Measurements from ENCODE around the gene OGFOD3.

- no peak for TF ChIP-seq POLR2A (IDR thresholded peaks at IDR 0.05)
- no peak for TF ChIP-seq CTCF (IDR thresholded peaks at IDR 0.05)
Observed at GRCh38 chr17:82394278-82394677, 24.1 kb downstream of the OGFOD3 start.

Data from Peyer's patch (tissue), 4 donors.